Measurements from ENCODE around the gene SLC49A3.

SLC49A3 gene

GRCh38 chr4:709348-709747 is 20.4 kb upstream of the SLC49A3 start:
- Histone ChIP-seq H2AFZ (ENCODE audit: low read length) (no peak overlapping the region), H3K79me2 (ENCODE audit: insufficient read depth, low read length) (peaks cover 80% of the 10 kb centered on the region), H3K9me3 (ENCODE audit: insufficient read depth, low read depth, low read length) (no peaks in the 10 kb centered on the region), H3K27me3 (ENCODE audit: insufficient read depth, low read length, poor library complexity, severe bottlenecking) (peaks cover 5% of the 10 kb centered on the region), H3K4me2 (ENCODE audit: low read depth, low read length, poor library complexity, severe bottlenecking) (peak overlapping the region; percentile 99), H3K36me3 (ENCODE audit: insufficient read depth, low read length) (no peaks in the 10 kb centered on the region), H3K4me1 (ENCODE audit: insufficient read depth, low read length, poor library complexity, severe bottlenecking) (peaks cover 29% of the 10 kb centered on the region), H3K4me3 (ENCODE audit: low read length, poor library complexity, severe bottlenecking) (peak overlapping the region; percentile 98), H3K9ac (ENCODE audit: low read depth, low read length, poor library complexity, severe bottlenecking) (no peak overlapping the region), H3K9me2 (replicated peaks; ENCODE audit: low read depth, low read length) (no peaks in the 10 kb centered on the region), H4K20me1 (ENCODE audit: insufficient read depth, low read length, poor library complexity, severe bottlenecking) (peaks cover 41% of the 10 kb centered on the region), H3F3A (ENCODE audit: low read depth) (no peaks in the 10 kb centered on the region)
- no peak for TF ChIP-seq CTCF (conservative IDR thresholded peaks at IDR 0.05; ENCODE audit: low read length)

- no peaks in the 10 kb centered on the region for H3K9me2 ChIP-seq (replicated peaks; ENCODE audit: low read depth, low read length)
- no peaks in the 10 kb centered on the region for H3K9me3 ChIP-seq (ENCODE audit: insufficient read depth, low read depth, low read length)
- no peak for TF ChIP-seq CTCF (conservative IDR thresholded peaks at IDR 0.05; ENCODE audit: low read length)
- no peak for TF ChIP-seq EZH2phosphoT487 (IDR thresholded peaks at IDR 0.05; ENCODE audit: borderline replicate concordance)
- H3K4me1 ChIP-seq (ENCODE audit: insufficient read depth, low read length, poor library complexity, severe bottlenecking): peaks cover 29% of the 10 kb centered on the region
- H3K9ac ChIP-seq (ENCODE audit: low read depth, low read length, poor library complexity, severe bottlenecking): peak overlapping the region; percentile 99
- H3F3A ChIP-seq (ENCODE audit: low read depth): no peaks in the 10 kb centered on the region
- H4K20me1 ChIP-seq (ENCODE audit: insufficient read depth, low read length, poor library complexity, severe bottlenecking): peaks cover 34% of the 10 kb centered on the region
- no peaks in the 10 kb centered on the region for H3K36me3 ChIP-seq (ENCODE audit: insufficient read depth, low read length)
- H3K79me2 ChIP-seq (ENCODE audit: insufficient read depth, low read length): peaks cover 73% of the 10 kb centered on the region
- no peak overlapping the region for H2AFZ ChIP-seq (ENCODE audit: low read length)
- H3K27me3 ChIP-seq (ENCODE audit: insufficient read depth, low read length, poor library complexity, severe bottlenecking): peaks cover 5% of the 10 kb centered on the region
- H3K4me2 ChIP-seq (ENCODE audit: low read depth, low read length, poor library complexity, severe bottlenecking): peak overlapping the region; percentile 99
- peak overlapping the region; percentile 98 for H3K4me3 ChIP-seq (ENCODE audit: low read length, poor library complexity, severe bottlenecking)
Observed at GRCh38 chr4:708631-708933, 19.6 kb upstream of the SLC49A3 start.

GRCh38 chr4:707929-708630 is 19.1 kb upstream of the SLC49A3 start:
- H3K79me2 ChIP-seq (ENCODE audit: insufficient read depth, low read length): peaks cover 68% of the 10 kb centered on the region
- peaks cover 31% of the 10 kb centered on the region for H4K20me1 ChIP-seq (ENCODE audit: insufficient read depth, low read length, poor library complexity, severe bottlenecking)
- H3K9ac ChIP-seq (ENCODE audit: low read depth, low read length, poor library complexity, severe bottlenecking): peak overlapping the region; percentile 99
- TF ChIP-seq EZH2phosphoT487 (IDR thresholded peaks at IDR 0.05; ENCODE audit: borderline replicate concordance): no peak
- no peak for TF ChIP-seq CTCF (conservative IDR thresholded peaks at IDR 0.05; ENCODE audit: low read length)
- H3K4me2 ChIP-seq (ENCODE audit: low read depth, low read length, poor library complexity, severe bottlenecking): peak overlapping the region; percentile 99
- H3K4me3 ChIP-seq (ENCODE audit: low read length, poor library complexity, severe bottlenecking): peak overlapping the region; percentile 98
- H3K36me3 ChIP-seq (ENCODE audit: insufficient read depth, low read length): no peaks in the 10 kb centered on the region
- no peaks in the 10 kb centered on the region for H3F3A ChIP-seq (ENCODE audit: low read depth)
- H3K9me3 ChIP-seq (ENCODE audit: insufficient read depth, low read depth, low read length): no peaks in the 10 kb centered on the region
- no peak overlapping the region for H2AFZ ChIP-seq (ENCODE audit: low read length)
- peaks cover 29% of the 10 kb centered on the region for H3K4me1 ChIP-seq (ENCODE audit: insufficient read depth, low read length, poor library complexity, severe bottlenecking)
- peaks cover 5% of the 10 kb centered on the region for H3K27me3 ChIP-seq (ENCODE audit: insufficient read depth, low read length, poor library complexity, severe bottlenecking)
- no peaks in the 10 kb centered on the region for H3K9me2 ChIP-seq (replicated peaks; ENCODE audit: low read depth, low read length)
